GM12874 (cell line): ENCODE data around the gene MAD1L1.

Experiments used
- TF ChIP-seq, protein P1 (sequence below): IDR thresholded peaks from 2 replicates; pipeline ENCODE4 v1.5.1; 2011; ENCODE audit warnings: low read depth, mild to moderate bottlenecking, control low read depth, low read length, moderate library complexity; ENCODE audit not compliant: insufficient read depth

The MAD1L1 gene

GRCh38 chr7:2220506-2220905 is 12.2 kb downstream of the MAD1L1 start:
- TF ChIP-seq, protein P1, sequence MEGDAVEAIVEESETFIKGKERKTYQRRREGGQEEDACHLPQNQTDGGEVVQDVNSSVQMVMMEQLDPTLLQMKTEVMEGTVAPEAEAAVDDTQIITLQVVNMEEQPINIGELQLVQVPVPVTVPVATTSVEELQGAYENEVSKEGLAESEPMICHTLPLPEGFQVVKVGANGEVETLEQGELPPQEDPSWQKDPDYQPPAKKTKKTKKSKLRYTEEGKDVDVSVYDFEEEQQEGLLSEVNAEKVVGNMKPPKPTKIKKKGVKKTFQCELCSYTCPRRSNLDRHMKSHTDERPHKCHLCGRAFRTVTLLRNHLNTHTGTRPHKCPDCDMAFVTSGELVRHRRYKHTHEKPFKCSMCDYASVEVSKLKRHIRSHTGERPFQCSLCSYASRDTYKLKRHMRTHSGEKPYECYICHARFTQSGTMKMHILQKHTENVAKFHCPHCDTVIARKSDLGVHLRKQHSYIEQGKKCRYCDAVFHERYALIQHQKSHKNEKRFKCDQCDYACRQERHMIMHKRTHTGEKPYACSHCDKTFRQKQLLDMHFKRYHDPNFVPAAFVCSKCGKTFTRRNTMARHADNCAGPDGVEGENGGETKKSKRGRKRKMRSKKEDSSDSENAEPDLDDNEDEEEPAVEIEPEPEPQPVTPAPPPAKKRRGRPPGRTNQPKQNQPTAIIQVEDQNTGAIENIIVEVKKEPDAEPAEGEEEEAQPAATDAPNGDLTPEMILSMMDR, result no peak

- TF ChIP-seq, protein P1, result no peak
These were observed 12.7 kb downstream of the MAD1L1 start for GRCh38 chr7:2220030-2220429.

GRCh38 chr7:2219606-2220005 is 13.1 kb downstream of the MAD1L1 start:
- TF ChIP-seq, protein P1, result no peak

GRCh38 chr7:2219136-2219535 is 13.6 kb downstream of the MAD1L1 start:
- TF ChIP-seq, protein P1, result no peak

DNA sequence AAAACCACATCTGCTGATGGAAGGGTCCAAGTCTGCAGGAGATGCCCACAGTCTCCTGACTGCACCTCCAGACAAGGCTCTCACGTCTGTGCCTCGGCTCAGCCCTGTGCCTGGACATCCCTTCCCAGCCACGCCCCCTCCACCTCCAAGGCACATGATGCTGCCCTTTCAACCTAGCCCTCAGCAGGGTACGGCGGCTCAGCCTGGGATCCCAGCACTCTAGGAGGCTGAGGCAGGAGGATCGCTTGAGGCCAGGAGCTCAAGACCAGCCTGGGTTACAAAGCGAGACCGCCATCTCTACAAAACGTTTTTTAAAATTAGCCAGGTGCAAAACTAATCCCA is 14.3 kb downstream of the MAD1L1 start:
- TF ChIP-seq, protein P1, result no peak

DNA sequence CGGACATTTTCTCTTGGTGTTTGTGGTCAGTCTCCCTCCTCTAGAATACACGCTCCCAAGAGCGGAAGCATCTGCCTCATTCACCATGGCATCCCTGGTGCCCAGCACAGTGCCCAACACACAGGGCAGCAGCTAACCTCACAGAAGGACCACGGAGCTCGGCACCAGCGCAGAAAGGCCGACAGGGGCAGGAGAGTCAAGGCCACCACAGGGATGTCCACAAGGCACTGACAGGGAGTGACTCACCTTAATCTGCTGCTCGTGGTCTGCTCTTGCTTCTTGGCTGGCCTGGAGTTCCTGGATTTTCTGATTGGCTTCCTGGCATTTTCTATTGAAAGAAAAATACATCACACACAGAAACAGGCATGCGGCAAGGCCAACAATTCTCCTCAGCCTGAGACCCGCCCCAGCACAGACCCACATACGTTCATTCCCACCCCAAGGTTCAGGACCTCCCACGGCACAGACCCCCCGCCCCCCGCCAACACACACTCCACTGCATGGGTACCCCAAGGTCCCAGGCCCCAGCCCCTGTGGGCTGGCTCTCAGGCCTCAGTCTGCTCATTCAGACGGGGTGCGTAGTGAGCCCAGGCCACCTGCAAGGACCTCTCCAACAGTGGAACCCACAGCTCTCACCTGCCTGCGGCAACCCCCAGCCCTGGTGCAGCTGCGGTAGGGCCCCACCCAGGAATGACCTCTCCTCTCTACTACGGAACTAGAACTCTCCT is 14.9 kb downstream of the MAD1L1 start:
- TF ChIP-seq, protein P1, result no peak

GRCh38 chr7:2217206-2217605 is 15.5 kb downstream of the MAD1L1 start:
- TF ChIP-seq, protein P1, result no peak
